ENCODE measurements around the gene UBE2E2.

Gene UBE2E2

GRCh38 chr3:23600167-23600871 is 397.2 kb downstream of the UBE2E2 start:
- no peak overlapping the region for H3K4me3 ChIP-seq (ENCODE audit: low read length)
- TF ChIP-seq CTCF (conservative IDR thresholded peaks at IDR 0.05; ENCODE audit: low read depth, low read length) = no peak
- DNase-seq (ENCODE audit: low read depth) = peak; percentile 70

- no peak overlapping the region for H3K4me3 ChIP-seq (ENCODE audit: low read length)
- no peak for DNase-seq (ENCODE audit: low read depth)
- TF ChIP-seq CTCF (conservative IDR thresholded peaks at IDR 0.05; ENCODE audit: low read depth, low read length) = no peak
These were observed 398.1 kb downstream of the UBE2E2 start for GRCh38 chr3:23601091-23601822.

- no peak for TF ChIP-seq CTCF (conservative IDR thresholded peaks at IDR 0.05; ENCODE audit: low read depth, low read length)
- no peak overlapping the region for H3K4me3 ChIP-seq (ENCODE audit: low read length)
- no peak for DNase-seq (ENCODE audit: low read depth)
These were observed 399.8 kb downstream of the UBE2E2 start for GRCh38 chr3:23602971-23603370.

GRCh38 chr3:23607184-23607847 is 404.2 kb downstream of the UBE2E2 start:
- DNase-seq (ENCODE audit: low read depth) = no peak
- TF ChIP-seq CTCF (conservative IDR thresholded peaks at IDR 0.05; ENCODE audit: low read depth, low read length) = no peak
- H3K4me3 ChIP-seq (ENCODE audit: low read length) = no peak overlapping the region

GRCh38 chr3:23608650-23609049 is 405.5 kb downstream of the UBE2E2 start:
- no peak for DNase-seq (ENCODE audit: low read depth)
- no peak for TF ChIP-seq CTCF (conservative IDR thresholded peaks at IDR 0.05; ENCODE audit: low read depth, low read length)
- no peak overlapping the region for H3K4me3 ChIP-seq (ENCODE audit: low read length)

- no peak for DNase-seq (ENCODE audit: low read depth)
- no peak overlapping the region for H3K4me3 ChIP-seq (ENCODE audit: low read length)
- no peak for TF ChIP-seq CTCF (conservative IDR thresholded peaks at IDR 0.05; ENCODE audit: low read depth, low read length)
These were observed 408.7 kb downstream of the UBE2E2 start for GRCh38 chr3:23611737-23612295.

Measured in retinal pigment epithelial cell (primary cell).